Breast epithelium (tissue), 3 donors: ENCODE data around the gene MME.

Source experiments
- POLR2AphosphoS5 ChIP-seq, 3 donors: sonication (generic); formaldehyde crosslinking; IDR thresholded peaks; one replicate each; pipeline ENCODE4 v1.6.1; 2017; ENCODE audit warnings: antibody characterized with exemption in 3 of 3
- TF ChIP-seq, protein P1 (sequence below), 3 donors: fragments of 450-650 bp; IDR thresholded peaks; one replicate each; pipeline ENCODE4 v1.5.1; 2016 to 2017; ENCODE audit warnings: antibody characterized with exemption in 3 of 3, mild to moderate bottlenecking in 3 of 3, moderate library complexity in 3 of 3

DNA sequence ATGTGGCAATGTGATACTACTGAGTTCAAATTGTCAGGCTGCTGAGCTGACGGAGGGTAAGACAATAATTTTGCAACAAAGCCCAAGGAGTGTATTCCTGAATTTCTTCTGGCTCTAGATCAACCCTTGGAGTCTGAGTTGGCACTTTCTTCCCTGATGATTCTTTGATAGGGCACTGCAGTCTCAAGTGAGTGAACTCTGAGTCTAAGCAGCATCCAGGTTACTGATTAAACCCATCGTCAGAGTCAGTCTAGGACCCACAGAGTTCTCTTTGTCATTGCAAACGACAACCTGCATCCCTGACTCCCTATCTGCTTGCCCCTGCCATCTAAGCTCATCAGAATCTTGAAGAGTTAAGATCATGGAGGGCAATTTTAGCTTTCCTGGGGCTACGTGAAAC, 58.6 kb downstream of the MME start:
- TF ChIP-seq POLR2AphosphoS5 (IDR thresholded peaks at IDR 0.05): no peak
- TF ChIP-seq, protein P1, sequence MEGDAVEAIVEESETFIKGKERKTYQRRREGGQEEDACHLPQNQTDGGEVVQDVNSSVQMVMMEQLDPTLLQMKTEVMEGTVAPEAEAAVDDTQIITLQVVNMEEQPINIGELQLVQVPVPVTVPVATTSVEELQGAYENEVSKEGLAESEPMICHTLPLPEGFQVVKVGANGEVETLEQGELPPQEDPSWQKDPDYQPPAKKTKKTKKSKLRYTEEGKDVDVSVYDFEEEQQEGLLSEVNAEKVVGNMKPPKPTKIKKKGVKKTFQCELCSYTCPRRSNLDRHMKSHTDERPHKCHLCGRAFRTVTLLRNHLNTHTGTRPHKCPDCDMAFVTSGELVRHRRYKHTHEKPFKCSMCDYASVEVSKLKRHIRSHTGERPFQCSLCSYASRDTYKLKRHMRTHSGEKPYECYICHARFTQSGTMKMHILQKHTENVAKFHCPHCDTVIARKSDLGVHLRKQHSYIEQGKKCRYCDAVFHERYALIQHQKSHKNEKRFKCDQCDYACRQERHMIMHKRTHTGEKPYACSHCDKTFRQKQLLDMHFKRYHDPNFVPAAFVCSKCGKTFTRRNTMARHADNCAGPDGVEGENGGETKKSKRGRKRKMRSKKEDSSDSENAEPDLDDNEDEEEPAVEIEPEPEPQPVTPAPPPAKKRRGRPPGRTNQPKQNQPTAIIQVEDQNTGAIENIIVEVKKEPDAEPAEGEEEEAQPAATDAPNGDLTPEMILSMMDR (IDR thresholded peaks at IDR 0.05): no peak
